ENCODE results near the gene FNBP1. TPM values are rescaled to one million over a fixed set of nuclear protein-coding genes. Genes with fewer than 3 reads are reported as not detected.

FNBP1 gene
- polyA plus RNA-seq, 2 of the 4 experiments (the other 2 are of a cell fraction): 10.6 to 15.6 TPM

DNA sequence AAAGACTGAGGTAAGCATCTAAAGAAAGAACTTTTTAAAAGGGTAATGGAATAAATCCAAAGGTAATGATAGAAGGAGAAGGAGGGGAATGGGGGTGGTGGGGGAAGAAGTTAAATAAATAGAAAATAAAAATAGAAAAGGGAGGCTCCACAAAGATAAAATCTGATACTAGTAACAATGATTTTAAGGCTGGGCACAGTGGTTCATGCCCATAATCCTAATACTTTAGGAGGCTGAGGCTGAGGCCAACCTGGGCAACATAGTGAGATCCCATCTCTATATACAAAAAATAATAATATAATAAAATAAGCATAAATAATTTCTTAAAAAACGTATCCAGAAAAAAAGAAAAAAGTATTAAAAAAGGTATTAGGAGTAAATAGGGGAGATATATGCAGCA is 89.3 kb downstream of the FNBP1 start:
- TF ChIP-seq RFX5 (IDR thresholded peaks at IDR 0.05) (no peak), NPAS2 (CRISPR knock-in tag; IDR thresholded peaks at IDR 0.05; ENCODE audit: borderline replicate concordance) (no peak), HOXB5 (CRISPR knock-in tag; IDR thresholded peaks at IDR 0.05) (no peak), NR3C1 (IDR thresholded peaks at IDR 0.05) (no peak), ZNF302 (CRISPR knock-in tag; IDR thresholded peaks at IDR 0.05) (no peak), FOXS1 (CRISPR knock-in tag; IDR thresholded peaks at IDR 0.05) (no peak), SMC3 (IDR thresholded peaks at IDR 0.05) (no peak), EP300 (IDR thresholded peaks at IDR 0.05) (no peak), SREBF2 (IDR thresholded peaks at IDR 0.05) (no peak), GATA3 (IDR thresholded peaks at IDR 0.05; ENCODE audit: borderline replicate concordance) (no peak), EHMT2 (IDR thresholded peaks at IDR 0.05; ENCODE audit: low read depth) (no peak), FOSB (CRISPR knock-in tag; IDR thresholded peaks at IDR 0.05) (no peak), ZSCAN20 (CRISPR knock-in tag; IDR thresholded peaks at IDR 0.05) (no peak), JUNB (IDR thresholded peaks at IDR 0.05) (no peak), ZFP36 (IDR thresholded peaks at IDR 0.05; ENCODE audit: borderline replicate concordance, partially characterized antibody) (no peak)
- TF ChIP-seq, protein P1, sequence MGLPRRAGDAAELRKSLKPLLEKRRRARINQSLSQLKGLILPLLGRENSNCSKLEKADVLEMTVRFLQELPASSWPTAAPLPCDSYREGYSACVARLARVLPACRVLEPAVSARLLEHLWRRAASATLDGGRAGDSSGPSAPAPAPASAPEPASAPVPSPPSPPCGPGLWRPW (IDR thresholded peaks at IDR 0.05): no peak
- TF ChIP-seq, protein P2, sequence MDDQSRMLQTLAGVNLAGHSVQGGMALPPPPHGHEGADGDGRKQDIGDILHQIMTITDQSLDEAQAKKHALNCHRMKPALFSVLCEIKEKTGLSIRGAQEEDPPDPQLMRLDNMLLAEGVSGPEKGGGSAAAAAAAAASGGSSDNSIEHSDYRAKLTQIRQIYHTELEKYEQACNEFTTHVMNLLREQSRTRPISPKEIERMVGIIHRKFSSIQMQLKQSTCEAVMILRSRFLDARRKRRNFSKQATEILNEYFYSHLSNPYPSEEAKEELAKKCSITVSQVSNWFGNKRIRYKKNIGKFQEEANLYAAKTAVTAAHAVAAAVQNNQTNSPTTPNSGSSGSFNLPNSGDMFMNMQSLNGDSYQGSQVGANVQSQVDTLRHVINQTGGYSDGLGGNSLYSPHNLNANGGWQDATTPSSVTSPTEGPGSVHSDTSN (IDR thresholded peaks at IDR 0.05): no peak
- TF ChIP-seq, protein P3, sequence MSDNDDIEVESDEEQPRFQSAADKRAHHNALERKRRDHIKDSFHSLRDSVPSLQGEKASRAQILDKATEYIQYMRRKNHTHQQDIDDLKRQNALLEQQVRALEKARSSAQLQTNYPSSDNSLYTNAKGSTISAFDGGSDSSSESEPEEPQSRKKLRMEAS (IDR thresholded peaks at IDR 0.05): no peak
- TF ChIP-seq, protein P4, sequence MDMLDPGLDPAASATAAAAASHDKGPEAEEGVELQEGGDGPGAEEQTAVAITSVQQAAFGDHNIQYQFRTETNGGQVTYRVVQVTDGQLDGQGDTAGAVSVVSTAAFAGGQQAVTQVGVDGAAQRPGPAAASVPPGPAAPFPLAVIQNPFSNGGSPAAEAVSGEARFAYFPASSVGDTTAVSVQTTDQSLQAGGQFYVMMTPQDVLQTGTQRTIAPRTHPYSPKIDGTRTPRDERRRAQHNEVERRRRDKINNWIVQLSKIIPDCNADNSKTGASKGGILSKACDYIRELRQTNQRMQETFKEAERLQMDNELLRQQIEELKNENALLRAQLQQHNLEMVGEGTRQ (IDR thresholded peaks at IDR 0.05): no peak
- no peaks in the 10 kb centered on the region for H3K9me3 ChIP-seq
- no peak overlapping the region for H3K27ac ChIP-seq
- ATAC-seq (no peak), DNase-seq (ENCODE audit: low read depth in 1 of 2, low spot score in 1 of 2) (no peak), FAIRE-seq (no peak)
- ChIA-PET CTCF (no interaction called here), POLR2A (no interaction called here)
- no peak overlapping the region for H3K4me2 ChIP-seq
- H3K4me1 ChIP-seq: peaks cover 9% of the 10 kb centered on the region
- H3K4me3 ChIP-seq: no peak overlapping the region
- WGBS (ENCODE audit: missing lambda C conversion rate): 73% methylated on average over 1 of the region's 1 CpG

DNA sequence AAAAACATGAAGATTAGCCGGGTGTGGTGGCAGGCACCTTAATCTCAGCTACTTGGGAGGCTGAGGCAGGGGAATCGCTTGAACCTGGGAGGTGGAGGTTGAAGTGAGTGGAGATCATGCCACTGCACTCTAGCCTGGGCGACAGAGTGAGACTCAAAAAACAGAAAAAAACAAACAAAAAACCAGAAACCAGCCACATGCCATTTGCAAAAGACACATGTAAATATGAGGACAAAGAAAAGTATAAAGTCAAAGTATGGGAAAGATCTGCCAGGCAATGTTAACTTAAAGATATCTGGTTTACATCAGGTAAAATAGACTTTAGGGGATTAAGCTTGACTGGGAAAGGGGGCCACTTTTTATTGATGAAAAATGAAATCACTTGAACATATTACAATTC is 90.7 kb downstream of the FNBP1 start:
- ATAC-seq (no peak), FAIRE-seq (no peak), DNase-seq (ENCODE audit: low read depth in 1 of 2, low spot score in 1 of 2) (no peak)
- 92% methylated on average over 3 of the region's 3 CpGs for WGBS (ENCODE audit: missing lambda C conversion rate)
- Histone ChIP-seq H3K27ac (no peak overlapping the region), H3K4me1 (peaks cover 9% of the 10 kb centered on the region), H3K4me2 (no peak overlapping the region), H3K4me3 (no peak overlapping the region), H3K9me3 (no peaks in the 10 kb centered on the region)
- POLR2A ChIA-PET: no interaction called here
- no peak for TF ChIP-seq JUNB (IDR thresholded peaks at IDR 0.05)
- TF ChIP-seq NFE2L2 (conservative IDR thresholded peaks at IDR 0.05; ENCODE audit: low read length): no peak
- TF ChIP-seq, protein P5, sequence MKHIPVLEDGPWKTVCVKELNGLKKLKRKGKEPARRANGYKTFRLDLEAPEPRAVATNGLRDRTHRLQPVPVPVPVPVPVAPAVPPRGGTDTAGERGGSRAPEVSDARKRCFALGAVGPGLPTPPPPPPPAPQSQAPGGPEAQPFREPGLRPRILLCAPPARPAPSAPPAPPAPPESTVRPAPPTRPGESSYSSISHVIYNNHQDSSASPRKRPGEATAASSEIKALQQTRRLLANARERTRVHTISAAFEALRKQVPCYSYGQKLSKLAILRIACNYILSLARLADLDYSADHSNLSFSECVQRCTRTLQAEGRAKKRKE (CRISPR knock-in tag; IDR thresholded peaks at IDR 0.05; ENCODE audit: low read depth): no peak
- no peak for TF ChIP-seq KDM5A (IDR thresholded peaks at IDR 0.05)
- TF ChIP-seq ZFP36 (IDR thresholded peaks at IDR 0.05; ENCODE audit: borderline replicate concordance, partially characterized antibody): no peak
- no peak for TF ChIP-seq GATA3 (IDR thresholded peaks at IDR 0.05; ENCODE audit: borderline replicate concordance)
- CTCF ChIA-PET: interaction anchor here (0.9 kb wide), 2 partner anchors 41 to 53 kb away, joined by 3 read pairs; no protein-coding TSS in a partner anchor

DNA sequence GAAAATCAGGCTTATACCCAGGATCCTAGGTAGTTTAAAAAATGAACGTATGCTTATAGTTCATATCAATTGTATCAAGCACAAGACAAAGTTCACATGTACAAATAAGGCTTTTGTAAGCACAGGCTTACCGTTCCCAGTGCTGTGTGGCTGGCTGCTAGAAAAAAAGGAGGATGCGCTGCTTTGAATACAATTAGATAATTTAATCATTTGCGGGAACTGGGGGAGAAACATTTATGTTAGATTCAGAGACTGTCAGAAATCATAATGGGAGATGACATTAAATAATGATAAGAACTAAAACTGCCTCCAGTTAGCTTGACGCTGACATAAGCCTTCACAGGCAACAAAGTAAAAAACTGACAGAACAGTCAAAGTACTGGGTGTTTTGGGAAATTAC is 93.2 kb downstream of the FNBP1 start:
- FAIRE-seq (no peak), ATAC-seq (no peak)
- H3K27ac ChIP-seq: no peak overlapping the region

More for the DNA sequence above, 93.2 kb downstream of the FNBP1 start:
- no peak for DNase-seq (ENCODE audit: low read depth in 1 of 2, low spot score in 1 of 2)
- Histone ChIP-seq H3K4me3 (no peak overlapping the region), H3K9me3 (no peaks in the 10 kb centered on the region), H3K4me2 (no peak overlapping the region), H3K4me1 (peaks cover 4% of the 10 kb centered on the region)
- TF ChIP-seq ZFP36 (IDR thresholded peaks at IDR 0.05; ENCODE audit: borderline replicate concordance, partially characterized antibody) (no peak), MAFK (IDR thresholded peaks at IDR 0.05; ENCODE audit: partially characterized antibody) (no peak), MYC (IDR thresholded peaks at IDR 0.05; ENCODE audit: borderline replicate concordance, low read length) (no peak), HDAC2 (IDR thresholded peaks at IDR 0.05) (no peak), CHD2 (IDR thresholded peaks at IDR 0.05; ENCODE audit: low read length, partially characterized antibody) (no peak), ZC3H11A (IDR thresholded peaks at IDR 0.05) (no peak), GATA3 (IDR thresholded peaks at IDR 0.05; ENCODE audit: borderline replicate concordance) (no peak), RARB (CRISPR knock-in tag; IDR thresholded peaks at IDR 0.05) (no peak), NR3C1 (IDR thresholded peaks at IDR 0.05) (no peak), ZSCAN20 (CRISPR knock-in tag; IDR thresholded peaks at IDR 0.05) (no peak)
- TF ChIP-seq, protein P3 (IDR thresholded peaks at IDR 0.05): no peak
- TF ChIP-seq, protein P6, sequence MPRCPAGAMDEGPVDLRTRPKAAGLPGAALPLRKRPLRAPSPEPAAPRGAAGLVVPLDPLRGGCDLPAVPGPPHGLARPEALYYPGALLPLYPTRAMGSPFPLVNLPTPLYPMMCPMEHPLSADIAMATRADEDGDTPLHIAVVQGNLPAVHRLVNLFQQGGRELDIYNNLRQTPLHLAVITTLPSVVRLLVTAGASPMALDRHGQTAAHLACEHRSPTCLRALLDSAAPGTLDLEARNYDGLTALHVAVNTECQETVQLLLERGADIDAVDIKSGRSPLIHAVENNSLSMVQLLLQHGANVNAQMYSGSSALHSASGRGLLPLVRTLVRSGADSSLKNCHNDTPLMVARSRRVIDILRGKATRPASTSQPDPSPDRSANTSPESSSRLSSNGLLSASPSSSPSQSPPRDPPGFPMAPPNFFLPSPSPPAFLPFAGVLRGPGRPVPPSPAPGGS (IDR thresholded peaks at IDR 0.05): no peak
- TF ChIP-seq, protein P4 (IDR thresholded peaks at IDR 0.05): no peak
- CTCF ChIA-PET: interaction anchor here (0.9 to 2.5 kb wide), 4 partner anchors 13 to 80 kb away, joined by 3 to 7 read pairs (median 4); no protein-coding TSS in a partner anchor
- POLR2A ChIA-PET: no interaction called here
- WGBS (ENCODE audit: missing lambda C conversion rate): 92% methylated on average over 5 of the region's 5 CpGs
